Parathyroid adenoma (tissue), 2 donors: ENCODE measurements around the gene GMFB.
A peak's percentile ranks its signal among the peaks of the same experiment; 100 is the strongest.

Experiments used
- H2AFZ ChIP-seq: fragments of 300-600 bp; sonication (generic); one replicate; pipeline ENCODE4 v1.7.0; 2017; ENCODE audit warnings: antibody characterized with exemption, mild to moderate bottlenecking
- H3K27ac ChIP-seq: fragments of 300-600 bp; sonication (generic); one replicate; pipeline ENCODE4 v1.7.0; 2017
- H3K27me3 ChIP-seq: fragments of 300-600 bp; sonication (generic); one replicate; pipeline ENCODE4 v1.7.0; 2017; ENCODE audit warnings: low read length; ENCODE audit not compliant: control insufficient read depth, insufficient read depth
- H3K36me3 ChIP-seq: fragments of 300-600 bp; sonication (generic); one replicate; pipeline ENCODE4 v1.7.0; 2017; ENCODE audit warnings: low read length; ENCODE audit not compliant: control insufficient read depth, insufficient read depth
- H3K4me1 ChIP-seq: fragments of 300-600 bp; sonication (generic); one replicate; pipeline ENCODE4 v1.7.0; 2017; ENCODE audit warnings: control low read depth
- H3K4me2 ChIP-seq: fragments of 300-600 bp; sonication (generic); one replicate; pipeline ENCODE4 v1.7.0; 2017; ENCODE audit warnings: low read length
- H3K4me3 ChIP-seq: fragments of 300-600 bp; sonication (generic); one replicate; pipeline ENCODE4 v1.7.0; 2017; ENCODE audit warnings: low read depth, low read length
- H3K79me2 ChIP-seq: fragments of 300-600 bp; sonication (generic); one replicate; pipeline ENCODE4 v1.7.0; 2017; ENCODE audit warnings: control low read depth
- H3K9ac ChIP-seq: fragments of 300-600 bp; sonication (generic); one replicate; pipeline ENCODE4 v1.7.0; 2017; ENCODE audit warnings: mild to moderate bottlenecking
- H3K9me3 ChIP-seq: fragments of 300-600 bp; sonication (generic); one replicate; pipeline ENCODE4 v1.7.0; 2017; ENCODE audit warnings: low read length; ENCODE audit not compliant: control insufficient read depth
- TF ChIP-seq, protein P1 (sequence below): fragments of 300-600 bp; sonication (generic); IDR thresholded peaks from one replicate; pipeline ENCODE4 v1.7.0; 2017; ENCODE audit warnings: antibody characterized with exemption, mild to moderate bottlenecking
- donor health status: primary hyperparathyroidism.

The GMFB gene

DNA sequence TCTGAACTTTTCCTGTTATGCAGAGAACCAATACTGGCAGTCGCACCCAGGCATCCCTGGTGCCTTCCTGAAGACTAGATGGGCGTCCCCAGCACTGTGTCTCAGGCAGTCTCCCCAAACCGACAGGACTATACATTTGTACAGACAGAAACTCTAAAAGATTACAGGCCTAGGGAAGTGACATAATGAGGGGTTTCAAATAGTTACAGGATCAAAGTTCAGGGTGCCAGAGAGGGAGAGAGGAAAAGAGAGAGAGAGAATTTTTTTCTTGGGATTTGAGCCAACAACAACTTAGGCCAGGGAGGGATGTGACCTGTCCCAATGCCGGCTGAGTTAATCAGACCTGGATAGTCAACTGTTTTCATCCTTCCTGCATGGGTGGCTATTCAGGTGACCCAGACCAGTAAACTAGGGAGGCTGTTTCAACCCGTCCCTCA lies 9.3 kb upstream of the GMFB start:
- no peaks in the 10 kb centered on the region for H3K79me2 ChIP-seq
- no peak overlapping the region for H3K9ac ChIP-seq
- no peaks in the 10 kb centered on the region for H3K9me3 ChIP-seq
- H3K27me3 ChIP-seq = no peaks in the 10 kb centered on the region
- TF ChIP-seq, protein P1, sequence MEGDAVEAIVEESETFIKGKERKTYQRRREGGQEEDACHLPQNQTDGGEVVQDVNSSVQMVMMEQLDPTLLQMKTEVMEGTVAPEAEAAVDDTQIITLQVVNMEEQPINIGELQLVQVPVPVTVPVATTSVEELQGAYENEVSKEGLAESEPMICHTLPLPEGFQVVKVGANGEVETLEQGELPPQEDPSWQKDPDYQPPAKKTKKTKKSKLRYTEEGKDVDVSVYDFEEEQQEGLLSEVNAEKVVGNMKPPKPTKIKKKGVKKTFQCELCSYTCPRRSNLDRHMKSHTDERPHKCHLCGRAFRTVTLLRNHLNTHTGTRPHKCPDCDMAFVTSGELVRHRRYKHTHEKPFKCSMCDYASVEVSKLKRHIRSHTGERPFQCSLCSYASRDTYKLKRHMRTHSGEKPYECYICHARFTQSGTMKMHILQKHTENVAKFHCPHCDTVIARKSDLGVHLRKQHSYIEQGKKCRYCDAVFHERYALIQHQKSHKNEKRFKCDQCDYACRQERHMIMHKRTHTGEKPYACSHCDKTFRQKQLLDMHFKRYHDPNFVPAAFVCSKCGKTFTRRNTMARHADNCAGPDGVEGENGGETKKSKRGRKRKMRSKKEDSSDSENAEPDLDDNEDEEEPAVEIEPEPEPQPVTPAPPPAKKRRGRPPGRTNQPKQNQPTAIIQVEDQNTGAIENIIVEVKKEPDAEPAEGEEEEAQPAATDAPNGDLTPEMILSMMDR = no peak
- no peak overlapping the region for H3K4me2 ChIP-seq
- H2AFZ ChIP-seq = no peak overlapping the region
- no peak overlapping the region for H3K4me3 ChIP-seq
- no peaks in the 10 kb centered on the region for H3K4me1 ChIP-seq
- no peak overlapping the region for H3K27ac ChIP-seq
- no peaks in the 10 kb centered on the region for H3K36me3 ChIP-seq

DNA sequence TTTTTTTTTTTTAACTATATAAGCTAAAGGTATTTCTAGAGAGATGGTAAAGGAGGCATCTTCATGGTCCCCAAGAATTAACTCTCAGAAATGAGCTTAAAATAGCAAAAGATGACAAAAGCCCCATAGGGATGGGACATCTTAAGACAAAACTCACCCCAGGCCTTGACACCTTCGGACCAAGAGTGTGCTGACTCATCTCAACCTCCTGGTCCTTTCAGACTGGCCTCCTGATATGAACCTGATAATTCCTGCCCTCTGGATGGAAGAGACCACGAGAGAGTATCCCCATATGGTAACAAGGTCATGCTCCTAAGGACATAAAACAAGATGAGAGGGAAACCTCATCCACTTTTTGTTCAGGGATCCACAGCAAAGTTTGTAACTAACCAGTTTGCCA lies 8.4 kb upstream of the GMFB start:
- TF ChIP-seq, protein P1 = no peak
- Histone ChIP-seq H3K4me2 (no peak overlapping the region), H2AFZ (no peak overlapping the region), H3K27me3 (no peaks in the 10 kb centered on the region), H3K36me3 (no peaks in the 10 kb centered on the region), H3K4me1 (no peaks in the 10 kb centered on the region), H3K27ac (no peak overlapping the region), H3K79me2 (no peaks in the 10 kb centered on the region), H3K9ac (no peak overlapping the region), H3K4me3 (no peak overlapping the region), H3K9me3 (no peaks in the 10 kb centered on the region)

DNA sequence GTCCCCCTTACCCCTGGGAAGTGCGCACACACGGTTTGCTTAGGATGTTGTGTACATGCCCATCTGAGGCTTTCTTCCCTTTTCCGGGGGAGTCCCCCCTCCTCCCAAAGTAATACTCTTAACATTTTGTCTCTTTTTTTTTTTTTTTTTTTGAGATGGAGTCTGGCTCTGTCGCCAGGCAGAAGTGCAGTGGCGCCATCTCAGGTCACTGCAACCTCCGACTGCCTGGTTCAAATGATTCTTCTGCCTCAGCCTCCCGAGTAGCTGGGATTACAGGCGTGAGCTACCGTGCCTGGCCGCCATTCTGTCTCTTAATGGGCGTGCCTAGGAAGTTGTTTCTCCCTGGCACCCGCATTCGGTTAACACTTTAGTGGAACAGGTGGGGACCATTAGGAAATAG lies 4.5 kb upstream of the GMFB start:
- Histone ChIP-seq H3K27ac (no peak overlapping the region), H3K27me3 (no peaks in the 10 kb centered on the region), H3K4me2 (no peak overlapping the region), H3K79me2 (peaks cover 4% of the 10 kb centered on the region), H3K4me3 (no peak overlapping the region), H3K36me3 (no peaks in the 10 kb centered on the region), H3K4me1 (peaks cover 3% of the 10 kb centered on the region), H3K9me3 (no peaks in the 10 kb centered on the region), H3K9ac (no peak overlapping the region), H2AFZ (no peak overlapping the region)
- TF ChIP-seq, protein P1 = no peak

DNA sequence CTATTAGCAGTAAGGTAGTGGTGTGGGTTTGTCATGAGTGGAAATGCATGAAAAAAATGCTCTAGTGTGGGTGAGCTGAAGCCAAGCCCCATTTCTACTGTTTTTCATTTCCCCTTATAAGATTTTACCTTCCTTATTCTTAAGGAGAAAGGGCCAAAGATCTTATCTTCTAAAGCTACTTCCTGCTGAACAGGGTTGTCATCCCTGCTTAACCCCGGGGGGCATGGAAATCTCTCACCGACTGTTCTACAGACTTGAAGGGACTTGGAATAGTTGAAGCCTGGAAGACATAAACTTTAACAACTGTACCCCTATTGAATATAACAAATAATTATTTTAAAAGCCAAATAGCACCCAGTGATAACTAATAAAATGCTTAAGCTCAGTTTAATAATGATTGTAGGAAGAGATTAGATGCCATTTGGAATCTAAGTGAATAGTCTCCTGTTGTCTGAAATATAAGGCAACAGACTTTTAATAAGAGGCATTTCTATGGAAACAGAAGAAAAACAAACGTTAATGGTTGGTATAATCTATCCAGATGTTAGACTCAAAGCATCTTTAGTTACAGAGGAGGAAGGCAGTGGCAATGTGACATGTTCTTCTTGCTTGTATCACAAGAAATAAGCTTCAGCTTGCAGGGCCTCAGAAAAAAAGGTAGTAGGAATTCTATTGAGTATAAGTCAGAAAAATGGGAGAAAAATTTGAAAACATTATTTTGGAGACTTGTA lies 1.8 kb upstream of the GMFB start:
- peaks cover 9% of the 10 kb centered on the region for H3K4me1 ChIP-seq
- H2AFZ ChIP-seq = peak overlapping the region; percentile 55
- peaks cover 22% of the 10 kb centered on the region for H3K79me2 ChIP-seq
- TF ChIP-seq, protein P1 = no peak
- no peak overlapping the region for H3K9ac ChIP-seq
- H3K27ac ChIP-seq = no peak overlapping the region
- H3K4me3 ChIP-seq = no peak overlapping the region
- H3K27me3 ChIP-seq = no peaks in the 10 kb centered on the region
- H3K4me2 ChIP-seq = no peak overlapping the region
- no peaks in the 10 kb centered on the region for H3K9me3 ChIP-seq
- H3K36me3 ChIP-seq = no peaks in the 10 kb centered on the region
